C4-2B (cell line): ENCODE results near the gene SOX15.

Experiments used
- ZFX ChIP-seq: fragments of 450-650 bp; IDR thresholded peaks from 2 replicates; pipeline ENCODE4 v1.6.1; 2017
- TF ChIP-seq, protein P1 (sequence below): fragments of 450-650 bp; conservative IDR thresholded peaks from 2 replicates; pipeline ENCODE4 v1.5.1; 2017; ENCODE audit warnings: mild to moderate bottlenecking

- TF ChIP-seq, protein P1, sequence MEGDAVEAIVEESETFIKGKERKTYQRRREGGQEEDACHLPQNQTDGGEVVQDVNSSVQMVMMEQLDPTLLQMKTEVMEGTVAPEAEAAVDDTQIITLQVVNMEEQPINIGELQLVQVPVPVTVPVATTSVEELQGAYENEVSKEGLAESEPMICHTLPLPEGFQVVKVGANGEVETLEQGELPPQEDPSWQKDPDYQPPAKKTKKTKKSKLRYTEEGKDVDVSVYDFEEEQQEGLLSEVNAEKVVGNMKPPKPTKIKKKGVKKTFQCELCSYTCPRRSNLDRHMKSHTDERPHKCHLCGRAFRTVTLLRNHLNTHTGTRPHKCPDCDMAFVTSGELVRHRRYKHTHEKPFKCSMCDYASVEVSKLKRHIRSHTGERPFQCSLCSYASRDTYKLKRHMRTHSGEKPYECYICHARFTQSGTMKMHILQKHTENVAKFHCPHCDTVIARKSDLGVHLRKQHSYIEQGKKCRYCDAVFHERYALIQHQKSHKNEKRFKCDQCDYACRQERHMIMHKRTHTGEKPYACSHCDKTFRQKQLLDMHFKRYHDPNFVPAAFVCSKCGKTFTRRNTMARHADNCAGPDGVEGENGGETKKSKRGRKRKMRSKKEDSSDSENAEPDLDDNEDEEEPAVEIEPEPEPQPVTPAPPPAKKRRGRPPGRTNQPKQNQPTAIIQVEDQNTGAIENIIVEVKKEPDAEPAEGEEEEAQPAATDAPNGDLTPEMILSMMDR = no peak
- no peak for TF ChIP-seq ZFX
Measured at GRCh38 chr17:7631398-7632380, 41.8 kb upstream of the SOX15 start.
